HT-29 (cell line): ENCODE measurements around the gene CRAMP1. TPM values are rescaled to one million over a fixed set of nuclear protein-coding genes. Genes with fewer than 3 reads are reported as not detected.
"Not testable (repeated sequence)": the region's sequence is repeated elsewhere in the genome, so short reads cannot be mapped to it uniquely, and the experiment has no call there.

ENCODE experiments used
- DNase-seq: peaks from one replicate; pipeline ENCODE4 v3.0.0-alpha.2; 2015; ENCODE audit warnings: low spot score
- total RNA-seq: library from RNA; depleted of rRNA; stranded (reverse); fragments of >200 nt; shearing (Covaris generic); gene quantifications from 2 replicates; pipeline ENCODE4 v1.2.3, GENCODE V29; 2014; rRNA removed

Gene CRAMP1
- total RNA-seq, 1 experiment from 2014 or later = 9.7 TPM

GRCh38 chr16:1710811-1711507 lies 98.8 kb downstream of the CRAMP1 start:
- no peak for DNase-seq

GRCh38 chr16:1712791-1713261 lies 100.7 kb downstream of the CRAMP1 start:
- DNase-seq = no peak

GRCh38 chr16:1713331-1713730 lies 101.2 kb downstream of the CRAMP1 start:
- no peak for DNase-seq

GRCh38 chr16:1713933-1714332 lies 101.8 kb downstream of the CRAMP1 start:
- no peak for DNase-seq

- DNase-seq = no peak
Measured at GRCh38 chr16:1715220-1715619, 103.1 kb downstream of the CRAMP1 start.

GRCh38 chr16:1718236-1718635 lies 106.1 kb downstream of the CRAMP1 start:
- DNase-seq = not testable (repeated sequence)

- DNase-seq = peak; percentile 50
Measured at GRCh38 chr16:1719559-1720229, 107.5 kb downstream of the CRAMP1 start.

GRCh38 chr16:1721372-1721771 lies 109.2 kb downstream of the CRAMP1 start:
- DNase-seq = no peak

GRCh38 chr16:1723450-1724147 lies 111.4 kb downstream of the CRAMP1 start:
- peak; percentile 75 for DNase-seq

GRCh38 chr16:1724491-1724890 lies 112.3 kb downstream of the CRAMP1 start:
- no peak for DNase-seq

- DNase-seq = no peak
Measured at GRCh38 chr16:1726661-1727502, 114.7 kb downstream of the CRAMP1 start.

Other genes with a start within 250 kb of the CRAMP1 start
- gene UNKL, start 197.7 kb upstream of the CRAMP1 start, total RNA-seq = 29.1 and 32.0 TPM in 2 replicates
- 50.9 and 58.1 TPM in 2 replicates for gene UQCC4, start 191.6 kb upstream of the CRAMP1 start, total RNA-seq
- gene PERCC1, start 181.3 kb upstream of the CRAMP1 start, total RNA-seq = 0.10 TPM in 1 of 2 replicates, not detected in the other
- not detected in 2 replicates for gene CCDC154, start 167.8 kb upstream of the CRAMP1 start, total RNA-seq
- gene CLCN7, start 137.3 kb upstream of the CRAMP1 start, total RNA-seq = 121 and 151 TPM in 2 replicates
- gene PTX4, start 123.4 kb upstream of the CRAMP1 start, total RNA-seq = 0.15 TPM in 1 of 2 replicates, not detected in the other
- 72.4 and 77.3 TPM in 2 replicates for gene TELO2, start 119.0 kb upstream of the CRAMP1 start, total RNA-seq
- gene TMEM204, start 78.7 kb upstream of the CRAMP1 start, total RNA-seq = 0.61 and 0.78 TPM in 2 replicates
- gene IFT140, start 288 bp upstream of the CRAMP1 start, total RNA-seq = 12.5 and 16.3 TPM in 2 replicates
- 96.1 and 106 TPM in 2 replicates for gene JPT2, start 65.9 kb downstream of the CRAMP1 start, total RNA-seq
- gene MAPK8IP3, start 93.8 kb downstream of the CRAMP1 start, total RNA-seq = 91.6 and 120 TPM in 2 replicates
- gene NME3, start 159.2 kb downstream of the CRAMP1 start, total RNA-seq = 186 and 224 TPM in 2 replicates
- 75.6 and 84.1 TPM in 2 replicates for gene EME2, start 160.4 kb downstream of the CRAMP1 start, total RNA-seq
- gene MRPS34, start 160.8 kb downstream of the CRAMP1 start, total RNA-seq = 355 and 493 TPM in 2 replicates
- gene SPSB3, start 170.2 kb downstream of the CRAMP1 start, total RNA-seq = 96.9 and 102 TPM in 2 replicates
- gene NUBP2, start 170.6 kb downstream of the CRAMP1 start, total RNA-seq = 215 and 217 TPM in 2 replicates
- 0.08 TPM in 1 of 2 replicates, not detected in the other for gene IGFALS, start 181.3 kb downstream of the CRAMP1 start, total RNA-seq
- gene HAGH, start 214.5 kb downstream of the CRAMP1 start, total RNA-seq = 81.9 and 85.2 TPM in 2 replicates
- gene FAHD1, start 214.8 kb downstream of the CRAMP1 start, total RNA-seq = 85.5 and 92.5 TPM in 2 replicates